Keratinocyte (primary cell): ENCODE data around the gene ASTN2. TPM values are rescaled to one million over a fixed set of nuclear protein-coding genes. Genes with fewer than 3 reads are reported as not detected.

Experiments
- DNase-seq: peaks from one replicate; pipeline ENCODE4 v3.0.0-alpha.2; 2011; ENCODE audit warnings: low read depth, missing footprints, low spot score
- FAIRE-seq: peaks from 2 replicates; lab custom pipeline; 2011; peaks lifted over from hg19 to GRCh38; lab: Jason Lieb, UNC
- H2AFZ ChIP-seq: 2 replicates; pipeline ENCODE4 v1.6.0; 2012; ENCODE audit warnings: low read length, control low read depth, inconsistent platforms; ENCODE audit not compliant: control insufficient read depth
- H3K27ac ChIP-seq: 2 replicates; pipeline ENCODE4 v1.5.1; 2011; ENCODE audit warnings: low read length; ENCODE audit not compliant: control insufficient read depth, insufficient read depth
- H3K27me3 ChIP-seq: 3 replicates; pipeline ENCODE4 v1.6.0; 2011; ENCODE audit warnings: low read length; ENCODE audit not compliant: control insufficient read depth, insufficient read depth; ENCODE audit errors: extremely low read depth
- H3K36me3 ChIP-seq, 2 experiments: 2 replicates in 1 of 2; 3 replicates in 1 of 2; pipeline ENCODE4 v1.5.1; 2011; ENCODE audit warnings: low read length in 2 of 2, mild to moderate bottlenecking in 1 of 2; ENCODE audit not compliant: control insufficient read depth in 2 of 2, insufficient read depth in 2 of 2; ENCODE audit errors: extremely low read depth in 1 of 2
- H3K4me1 ChIP-seq: 3 replicates; pipeline ENCODE4 v1.5.1; 2011; ENCODE audit warnings: low read length; ENCODE audit not compliant: control insufficient read depth, insufficient read depth; ENCODE audit errors: extremely low read depth
- H3K4me2 ChIP-seq: 3 replicates; pipeline ENCODE4 v1.6.0; 2011; ENCODE audit warnings: low read depth, low read length; ENCODE audit not compliant: control insufficient read depth, insufficient read depth; ENCODE audit errors: extremely low read depth
- H3K4me3 ChIP-seq, 3 experiments: fragments of 200-600 bp in 1 of 3; sonication (generic) in 1 of 3; 2 replicates in 2 of 3; 3 replicates in 1 of 3; pipeline ENCODE4 v1.5.1; 2011 to 2016; ENCODE audit warnings: low read length in 3 of 3, mild to moderate bottlenecking in 3 of 3, control low read depth in 2 of 3, inconsistent platforms in 1 of 3, low read depth in 1 of 3, mixed read lengths in 1 of 3, mixed run types in 1 of 3, moderate library complexity in 1 of 3; ENCODE audit not compliant: control insufficient read depth in 2 of 3, insufficient read depth in 2 of 3; ENCODE audit errors: extremely low read depth in 1 of 3
- H3K79me2 ChIP-seq: 2 replicates; pipeline ENCODE4 v1.6.0; 2012; ENCODE audit warnings: low read length; ENCODE audit not compliant: control insufficient read depth, insufficient read depth
- H3K9ac ChIP-seq: 3 replicates; pipeline ENCODE4 v1.6.0; 2011; ENCODE audit warnings: low read length; ENCODE audit not compliant: control insufficient read depth, insufficient read depth; ENCODE audit errors: extremely low read depth
- H3K9me1 ChIP-seq: 3 replicates; pipeline ENCODE4 v1.6.0; 2011; ENCODE audit warnings: low read length; ENCODE audit not compliant: control insufficient read depth, insufficient read depth; ENCODE audit errors: extremely low read depth
- H3K9me3 ChIP-seq: 2 replicates; pipeline ENCODE4 v1.5.1; 2012; ENCODE audit warnings: low read depth, low read length; ENCODE audit not compliant: control insufficient read depth
- H4K20me1 ChIP-seq: 3 replicates; pipeline ENCODE4 v1.6.0; 2011; ENCODE audit warnings: low read length; ENCODE audit not compliant: control insufficient read depth, insufficient read depth; ENCODE audit errors: extremely low read depth
- CTCF ChIP-seq, 3 experiments: IDR thresholded peaks in 1 of 3; conservative IDR thresholded peaks in 1 of 3; optimal IDR thresholded peaks in 1 of 3; 2 replicates in 2 of 3; 3 replicates in 1 of 3; pipeline versions ENCODE3 to v1.5.1; 2011; ENCODE audit warnings: low read length in 3 of 3, mild to moderate bottlenecking in 3 of 3, moderate library complexity in 2 of 3, control low read depth in 1 of 3, inconsistent platforms in 1 of 3; ENCODE audit not compliant: insufficient read depth in 2 of 3; ENCODE audit errors: extremely low read depth in 1 of 3
- EZH2 ChIP-seq: IDR thresholded peaks from one replicate; pipeline ENCODE4 v1.6.1; 2012; ENCODE audit warnings: inconsistent platforms, mild to moderate bottlenecking, low read length, moderate library complexity
- dilution Hi-C: fragments of 300-500 bp; cut with MboI; formaldehyde crosslinking; loops from one replicate; pipeline ENCODE4 v1.7.0; 2020; ENCODE audit warnings: low sequenced_read_pairs; ENCODE audit not compliant: extremely low pct_ligation_motif_present
- polyA plus RNA-seq, 5 experiments: library from polyadenylated mRNA; depleted of rRNA in 3 of 5; stranded (reverse) in 3 of 5; stranded (forward) in 1 of 5; unstranded in 1 of 5; fragments of >200 nt; gene quantifications; 1 replicate in 1 of 5; 2 replicates in 3 of 5; 3 replicates in 1 of 5; pipeline versions ENCODE4 v1.2.1 to v1.2.3, GENCODE V29; 2011 to 2012; ENCODE audit warnings: missing spikeins in 2 of 5, low read depth in 1 of 5, low replicate concordance in 1 of 5

Gene ASTN2
- polyA plus RNA-seq, 1 donor (not counting 4 experiments of a cell fraction or from before 2014, with no cell fraction given), result 0.31 TPM

DNA sequence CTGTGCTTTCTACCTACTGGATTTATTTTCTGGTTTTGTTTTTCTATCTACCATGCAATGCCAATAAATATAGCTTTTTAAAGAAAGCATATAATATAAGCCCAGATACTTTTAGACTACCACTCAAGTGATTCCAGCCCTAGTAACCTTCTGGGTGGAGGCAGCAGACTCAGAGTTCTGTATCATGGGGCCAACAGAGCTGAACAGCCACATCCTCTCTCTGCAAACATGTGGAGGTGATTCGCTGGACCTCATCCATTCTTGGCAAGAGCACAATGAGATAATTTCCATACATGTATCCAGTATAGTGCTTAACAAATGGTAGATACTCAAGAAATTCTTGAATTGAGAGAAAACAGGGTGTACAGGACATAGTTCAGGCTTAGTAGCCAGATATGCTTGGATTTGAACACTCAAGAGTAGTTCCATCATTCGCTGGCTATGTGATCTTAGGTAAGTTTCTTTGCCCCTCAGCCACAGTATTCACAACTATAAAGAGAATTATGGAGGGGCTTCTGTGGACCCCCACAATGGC, 124.5 kb downstream of the ASTN2 start:
- Histone ChIP-seq H3K9me1 (no peaks in the 10 kb centered on the region), H3K9ac (no peak overlapping the region), H3K4me1 (no peaks in the 10 kb centered on the region), H3K79me2 (no peaks in the 10 kb centered on the region), H4K20me1 (no peaks in the 10 kb centered on the region), H3K27me3 (no peaks in the 10 kb centered on the region), H3K27ac (no peak overlapping the region), H3K4me3 (no peak overlapping the region), H2AFZ (no peak overlapping the region), H3K9me3 (no peaks in the 10 kb centered on the region), H3K4me2 (no peak overlapping the region), H3K36me3 (no peaks in the 10 kb centered on the region)
- dilution Hi-C loops, result no loop called here
- DNase-seq, result no peak
- no peak for FAIRE-seq
- TF ChIP-seq EZH2, result no peak

DNA sequence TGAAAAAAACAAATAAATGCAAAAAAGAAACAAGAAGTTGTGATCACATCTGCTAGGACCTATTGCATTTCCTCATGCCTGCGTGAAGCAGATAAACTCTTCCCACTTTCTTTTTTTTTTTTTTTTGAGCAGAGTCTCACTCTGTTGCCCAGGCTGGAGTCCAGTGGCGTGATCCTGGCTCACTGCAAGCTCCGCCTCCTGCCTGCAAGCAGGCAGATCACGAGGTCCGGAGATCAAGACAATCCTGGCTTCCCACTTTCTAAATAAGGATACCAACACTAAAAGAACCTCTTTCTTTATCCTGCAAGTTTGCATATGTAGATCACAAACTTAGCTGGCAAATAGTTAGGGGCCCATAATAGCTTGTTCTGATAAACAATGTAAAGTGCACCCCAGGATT, 128.6 kb downstream of the ASTN2 start:
- H3K4me2 ChIP-seq, result no peak overlapping the region
- H3K36me3 ChIP-seq, result no peaks in the 10 kb centered on the region
- no peak overlapping the region for H3K27ac ChIP-seq
- no peaks in the 10 kb centered on the region for H3K27me3 ChIP-seq
- no peaks in the 10 kb centered on the region for H3K79me2 ChIP-seq
- H3K4me3 ChIP-seq, result no peak overlapping the region
- no peaks in the 10 kb centered on the region for H3K9me1 ChIP-seq
- no peaks in the 10 kb centered on the region for H3K4me1 ChIP-seq
- no peak overlapping the region for H2AFZ ChIP-seq
- TF ChIP-seq CTCF (optimal IDR thresholded peaks at IDR 0.05 in 1 of 3, IDR thresholded peaks at IDR 0.05 in 1 of 3, conservative IDR thresholded peaks at IDR 0.05 in 1 of 3; ENCODE audit: extremely low read depth in 1 of 3, insufficient read depth in 2 of 3, low read length in 3 of 3) (no peak), EZH2 (no peak)
- no peak for DNase-seq
- dilution Hi-C loops, result no loop called here
- H4K20me1 ChIP-seq, result no peaks in the 10 kb centered on the region
- no peaks in the 10 kb centered on the region for H3K9me3 ChIP-seq
- no peak overlapping the region for H3K9ac ChIP-seq
- FAIRE-seq, result no peak

DNA sequence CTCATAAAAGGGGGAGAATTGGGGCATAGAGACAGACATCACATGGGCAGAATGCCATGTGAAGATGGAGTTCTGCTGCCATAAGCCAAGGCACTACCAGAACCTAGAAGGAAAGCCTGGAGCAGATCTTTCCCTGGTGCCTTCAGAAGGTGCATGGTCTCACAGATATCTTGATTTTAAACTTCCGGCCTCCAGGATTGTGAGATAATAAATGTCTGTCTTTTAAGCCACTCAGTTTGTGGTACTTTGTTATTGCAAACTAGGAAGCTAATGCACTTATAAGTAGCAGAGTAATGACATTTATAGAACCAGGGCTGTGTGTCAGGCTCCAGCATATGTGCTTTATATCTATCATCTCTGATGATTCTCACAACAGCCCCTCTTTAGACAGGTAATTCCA, 130.4 kb downstream of the ASTN2 start:
- no peaks in the 10 kb centered on the region for H3K36me3 ChIP-seq
- H3K27me3 ChIP-seq, result no peaks in the 10 kb centered on the region
- H3K9ac ChIP-seq, result no peak overlapping the region
- no peak overlapping the region for H3K27ac ChIP-seq
- H3K4me1 ChIP-seq, result no peaks in the 10 kb centered on the region
- H3K4me3 ChIP-seq, result no peak overlapping the region
- no peak for DNase-seq
- no peak overlapping the region for H2AFZ ChIP-seq
- no peak for FAIRE-seq
- dilution Hi-C loops, result no loop called here
- no peaks in the 10 kb centered on the region for H3K9me1 ChIP-seq
- H3K4me2 ChIP-seq, result no peak overlapping the region
- no peaks in the 10 kb centered on the region for H4K20me1 ChIP-seq
- H3K79me2 ChIP-seq, result no peaks in the 10 kb centered on the region
- TF ChIP-seq EZH2 (no peak), CTCF (optimal IDR thresholded peaks at IDR 0.05 in 1 of 3, IDR thresholded peaks at IDR 0.05 in 1 of 3, conservative IDR thresholded peaks at IDR 0.05 in 1 of 3; ENCODE audit: extremely low read depth in 1 of 3, insufficient read depth in 2 of 3, low read length in 3 of 3) (no peak)
- no peaks in the 10 kb centered on the region for H3K9me3 ChIP-seq
